GM12878 (cell line): ENCODE results near the gene KYAT1. TPM values are rescaled to one million over a fixed set of nuclear protein-coding genes. Genes with fewer than 3 reads are reported as not detected.

Experiments
- ATF3 ChIP-seq: IDR thresholded peaks from 2 replicates; pipeline ENCODE4 v1.6.1; 2011; ENCODE audit warnings: low read depth, mild to moderate bottlenecking, low read length, moderate library complexity, borderline replicate concordance; ENCODE audit errors: extremely low read depth
- ATF7 ChIP-seq: fragments of 450-650 bp; IDR thresholded peaks from 2 replicates; pipeline ENCODE4 v1.6.1; 2016; ENCODE audit warnings: low read depth, mild to moderate bottlenecking
- CBX5 ChIP-seq: sonication (generic); IDR thresholded peaks from 2 replicates; pipeline ENCODE4 v1.6.1; 2016; ENCODE audit warnings: low read depth, moderate library complexity, mild to moderate bottlenecking, inconsistent platforms
- EED ChIP-seq: sonication (generic); IDR thresholded peaks from 2 replicates; pipeline ENCODE4 v1.6.1; 2016; ENCODE audit warnings: antibody characterized with exemption, low read depth
- ESRRA ChIP-seq: IDR thresholded peaks from 2 replicates; pipeline ENCODE4 v1.6.1; 2012; ENCODE audit warnings: mild to moderate bottlenecking, low read length, improper control_type of control experiment
- EZH2 ChIP-seq: IDR thresholded peaks from 2 replicates; pipeline ENCODE4 v1.6.1; 2012; ENCODE audit warnings: low read depth, mild to moderate bottlenecking, control low read depth, inconsistent platforms, low read length, borderline replicate concordance; ENCODE audit not compliant: control insufficient read depth
- FOXK2 ChIP-seq: fragments of 450-650 bp; IDR thresholded peaks from 2 replicates; pipeline ENCODE4 v1.6.1; 2017; ENCODE audit warnings: mild to moderate bottlenecking, moderate library complexity
- GATAD2B ChIP-seq: fragments of 450-650 bp; conservative IDR thresholded peaks from 2 replicates; pipeline ENCODE4 v1.6.1; 2017; ENCODE audit warnings: low read depth, mild to moderate bottlenecking, moderate library complexity
- MXI1 ChIP-seq: fragments of 150-350 bp; IDR thresholded peaks from 2 replicates; pipeline ENCODE4 v1.6.1; 2011; ENCODE audit warnings: low read depth, mild to moderate bottlenecking, inconsistent platforms, low read length, improper control_type of control experiment
- NFXL1 ChIP-seq: fragments of 450-650 bp; IDR thresholded peaks from 2 replicates; pipeline ENCODE4 v1.6.1; 2017; ENCODE audit warnings: antibody characterized with exemption, mild to moderate bottlenecking, borderline replicate concordance
- PAX8 ChIP-seq: fragments of 450-650 bp; IDR thresholded peaks from 2 replicates; pipeline ENCODE4 v1.6.1; 2017; ENCODE audit warnings: mild to moderate bottlenecking, moderate library complexity
- PBX3 ChIP-seq: IDR thresholded peaks from 2 replicates; pipeline ENCODE4 v1.6.1; 2011; ENCODE audit warnings: mild to moderate bottlenecking, low read depth, low read length, moderate library complexity; ENCODE audit not compliant: insufficient replicate concordance
- SMAD1 ChIP-seq: fragments of 450-650 bp; IDR thresholded peaks from 2 replicates; pipeline ENCODE4 v1.6.1; 2018; ENCODE audit warnings: mild to moderate bottlenecking, low read depth; ENCODE audit not compliant: partially characterized antibody
- SMC3 ChIP-seq: IDR thresholded peaks from 2 replicates; pipeline ENCODE4 v1.6.1; 2011; ENCODE audit warnings: low read length, improper control_type of control experiment, borderline replicate concordance
- ZNF687 ChIP-seq: fragments of 450-650 bp; IDR thresholded peaks from 2 replicates; pipeline ENCODE4 v1.6.1; 2017; ENCODE audit warnings: mild to moderate bottlenecking, moderate library complexity
- polyA plus RNA-seq, 11 experiments: library from polyadenylated mRNA; depleted of rRNA in 4 of 11; unstranded in 6 of 11; stranded (reverse) in 5 of 11; fragments of >200 nt; fragmentation: Nextera tagmentation in 4 of 11; fragmentation: Illumina TruSeq in 1 of 11; extraction: Ambion mirVana in 4 of 11; extraction: Trizol in 1 of 11; gene quantifications; 1 replicate in 1 of 11; 2 replicates in 10 of 11; pipeline versions ENCODE4 v1.2.1 to v1.2.3, GENCODE V29; 2011 to 2016; ENCODE audit warnings: inconsistent platforms in 2 of 11, missing spikeins in 2 of 11, low read depth in 1 of 11
- total RNA-seq, 4 experiments: library from RNA; depleted of rRNA in 3 of 4; stranded (reverse); fragments of >200 nt in 3 of 4; fragmentation: Illumina TruSeq in 1 of 4; extraction: Trizol in 1 of 4; gene quantifications; 2 replicates each; pipeline versions ENCODE4 v1.2.1 to v1.2.3, GENCODE V29; 2013 to 2021
- TF ChIP-seq, protein P1 (sequence below): fragments of 450-650 bp; formaldehyde crosslinking; IDR thresholded peaks from 2 replicates; pipeline ENCODE4 v1.4.0; 2022; ENCODE audit warnings: mild to moderate bottlenecking, moderate library complexity
- TF ChIP-seq, protein P2 (sequence below): fragments of 450-650 bp; IDR thresholded peaks from 2 replicates; pipeline ENCODE4 v1.6.1; 2014; ENCODE audit warnings: mild to moderate bottlenecking
- TF ChIP-seq, protein P3 (sequence below): IDR thresholded peaks from 2 replicates; pipeline ENCODE4 v1.6.1; 2011; ENCODE audit warnings: borderline replicate concordance, low read depth, mild to moderate bottlenecking, moderate library complexity, mixed read lengths, low read length; ENCODE audit not compliant: insufficient read depth; ENCODE audit errors: extremely low read length

Gene KYAT1
- total and polyA plus RNA-seq, 10 of the 15 experiments (the other 5 are each of a cell fraction or from before 2014, with no cell fraction given), result 5.8 to 15.7 (median 11.4) TPM

DNA sequence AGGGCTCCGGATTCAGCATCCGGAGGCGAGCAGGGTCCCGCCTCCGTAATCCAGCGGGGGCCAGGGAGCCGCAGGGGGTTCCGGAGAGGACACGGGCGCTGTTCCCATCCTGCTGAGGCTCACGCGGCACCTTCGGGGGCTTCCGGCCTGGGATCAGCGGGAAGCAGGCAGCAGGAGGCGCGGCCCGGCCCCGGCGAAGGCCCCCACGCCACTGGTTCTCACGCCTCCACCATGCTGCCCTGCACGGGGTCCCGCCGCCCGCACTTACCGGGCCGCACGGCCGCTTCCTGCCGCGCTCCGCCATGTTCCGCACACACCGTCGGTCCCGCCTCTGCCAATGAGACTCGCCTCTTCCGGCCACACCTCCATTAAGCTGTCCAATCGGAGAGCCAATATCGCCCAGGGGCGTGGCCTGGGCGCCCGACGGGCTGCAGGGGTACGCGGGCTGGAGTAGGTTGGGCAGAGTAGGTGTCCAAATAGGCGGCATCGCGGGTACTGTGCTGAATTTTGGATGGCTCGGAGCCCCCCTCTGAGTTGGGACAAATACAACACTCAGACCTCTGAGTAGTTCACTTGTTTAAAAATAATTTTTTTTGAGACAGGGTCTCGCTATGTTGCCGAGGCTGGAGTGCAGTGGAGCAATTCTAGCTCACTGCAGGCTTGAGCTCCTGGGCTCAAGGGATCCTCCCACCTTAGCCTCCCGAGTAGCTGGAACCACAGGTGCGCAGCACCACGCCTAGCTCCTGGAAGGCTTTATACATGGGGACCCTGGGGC, 52.1 kb downstream of the KYAT1 start, which contains the start of gene SPOUT1 (continued):
- TF ChIP-seq CBX5, result no peak
- peak; percentile 70; the same call in 1 of the 2 replicates for TF ChIP-seq ZNF687
- TF ChIP-seq GATAD2B, result peak; percentile 83
- TF ChIP-seq, protein P1, sequence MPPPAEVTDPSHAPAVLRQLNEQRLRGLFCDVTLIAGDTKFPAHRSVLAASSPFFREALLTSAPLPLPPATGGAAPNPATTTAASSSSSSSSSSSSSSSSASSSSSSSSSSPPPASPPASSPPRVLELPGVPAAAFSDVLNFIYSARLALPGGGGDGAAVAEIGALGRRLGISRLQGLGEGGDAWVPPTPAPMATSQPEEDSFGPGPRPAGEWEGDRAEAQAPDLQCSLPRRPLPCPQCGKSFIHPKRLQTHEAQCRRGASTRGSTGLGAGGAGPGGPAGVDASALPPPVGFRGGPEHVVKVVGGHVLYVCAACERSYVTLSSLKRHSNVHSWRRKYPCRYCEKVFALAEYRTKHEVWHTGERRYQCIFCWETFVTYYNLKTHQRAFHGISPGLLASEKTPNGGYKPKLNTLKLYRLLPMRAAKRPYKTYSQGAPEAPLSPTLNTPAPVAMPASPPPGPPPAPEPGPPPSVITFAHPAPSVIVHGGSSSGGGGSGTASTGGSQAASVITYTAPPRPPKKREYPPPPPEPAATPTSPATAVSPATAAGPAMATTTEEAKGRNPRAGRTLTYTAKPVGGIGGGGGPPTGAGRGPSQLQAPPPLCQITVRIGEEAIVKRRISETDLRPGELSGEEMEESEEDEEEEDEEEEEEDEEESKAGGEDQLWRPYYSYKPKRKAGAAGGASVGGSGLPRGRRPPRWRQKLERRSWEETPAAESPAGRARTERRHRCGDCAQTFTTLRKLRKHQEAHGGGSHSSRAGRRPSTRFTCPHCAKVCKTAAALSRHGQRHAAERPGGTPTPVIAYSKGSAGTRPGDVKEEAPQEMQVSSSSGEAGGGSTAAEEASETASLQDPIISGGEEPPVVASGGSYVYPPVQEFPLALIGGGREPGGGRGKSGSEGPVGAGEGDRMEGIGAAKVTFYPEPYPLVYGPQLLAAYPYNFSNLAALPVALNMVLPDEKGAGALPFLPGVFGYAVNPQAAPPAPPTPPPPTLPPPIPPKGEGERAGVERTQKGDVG (CRISPR knock-in tag), result no peak
- no peak for TF ChIP-seq SMAD1
- no peak for TF ChIP-seq NFXL1
- TF ChIP-seq, protein P2, sequence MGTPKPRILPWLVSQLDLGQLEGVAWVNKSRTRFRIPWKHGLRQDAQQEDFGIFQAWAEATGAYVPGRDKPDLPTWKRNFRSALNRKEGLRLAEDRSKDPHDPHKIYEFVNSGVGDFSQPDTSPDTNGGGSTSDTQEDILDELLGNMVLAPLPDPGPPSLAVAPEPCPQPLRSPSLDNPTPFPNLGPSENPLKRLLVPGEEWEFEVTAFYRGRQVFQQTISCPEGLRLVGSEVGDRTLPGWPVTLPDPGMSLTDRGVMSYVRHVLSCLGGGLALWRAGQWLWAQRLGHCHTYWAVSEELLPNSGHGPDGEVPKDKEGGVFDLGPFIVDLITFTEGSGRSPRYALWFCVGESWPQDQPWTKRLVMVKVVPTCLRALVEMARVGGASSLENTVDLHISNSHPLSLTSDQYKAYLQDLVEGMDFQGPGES, result no peak
- TF ChIP-seq EZH2, result no peak
- TF ChIP-seq, protein P3, sequence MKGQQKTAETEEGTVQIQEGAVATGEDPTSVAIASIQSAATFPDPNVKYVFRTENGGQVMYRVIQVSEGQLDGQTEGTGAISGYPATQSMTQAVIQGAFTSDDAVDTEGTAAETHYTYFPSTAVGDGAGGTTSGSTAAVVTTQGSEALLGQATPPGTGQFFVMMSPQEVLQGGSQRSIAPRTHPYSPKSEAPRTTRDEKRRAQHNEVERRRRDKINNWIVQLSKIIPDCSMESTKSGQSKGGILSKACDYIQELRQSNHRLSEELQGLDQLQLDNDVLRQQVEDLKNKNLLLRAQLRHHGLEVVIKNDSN, result peak; percentile 16
- no peak for TF ChIP-seq FOXK2
- no peak for TF ChIP-seq ATF7
- TF ChIP-seq PAX8, result no peak
- no peak for TF ChIP-seq ATF3
- peak; percentile 68 for TF ChIP-seq EED
- TF ChIP-seq MXI1, result peak; percentile 88
- no peak for TF ChIP-seq PBX3
- no peak; the same call in 1 of the 2 replicates for TF ChIP-seq SMC3
- no peak for TF ChIP-seq ESRRA
